Mucosa of descending colon (tissue), 3 donors: ENCODE data around the gene SDCCAG8. TPM values are rescaled to one million over a fixed set of nuclear protein-coding genes. Genes with fewer than 3 reads are reported as not detected.
A peak's percentile ranks its signal among the peaks of the same experiment; 100 is the strongest.
"Not testable (repeated sequence)": the region's sequence is repeated elsewhere in the genome, so short reads cannot be mapped to it uniquely, and the experiment has no call there.

Experiments
- ATAC-seq: fragments of 200-7000 bp; cut with Tn5 transposase; one replicate; pipeline ENCODE4 v1.9.1; 2020; ENCODE audit warnings: mild to moderate bottlenecking, moderate library complexity
- DNase-seq, 3 donors: peaks; one replicate each; pipeline ENCODE4 v3.0.0-alpha.2; 2020
- H3K36me3 ChIP-seq: fragments of 200-600 bp; one replicate; pipeline ENCODE4 v1.8.0; 2021; ENCODE audit warnings: low read depth, mild to moderate bottlenecking
- H3K4me1 ChIP-seq: fragments of 200-600 bp; one replicate; pipeline ENCODE4 v1.8.0; 2021; ENCODE audit warnings: low read depth, mild to moderate bottlenecking
- H3K4me3 ChIP-seq: fragments of 200-600 bp; one replicate; pipeline ENCODE4 v1.8.0; 2021; ENCODE audit warnings: mild to moderate bottlenecking
- H3K9me3 ChIP-seq: fragments of 200-600 bp; one replicate; pipeline ENCODE4 v1.8.0; 2021; ENCODE audit warnings: mild to moderate bottlenecking
- intact Hi-C, 2 donors: fragments of 100-400 bp; cut with DNase I in 1 of 2; cut with micrococcal nuclease in 1 of 2; formaldehyde crosslinking; loops; one replicate each; pipeline versions ENCODE4 v1.11.0 to v1.11.1; 2022; cut with DNase I, micrococcal nuclease
- total RNA-seq, 3 donors: library from RNA; stranded (reverse); fragmentation: NEBNext Ultra II Directional in 2 of 3; extraction: Animal tissue kit (Norgen Biotek cat#: 25700) in 2 of 3; gene quantifications; one replicate each; pipeline versions ENCODE4 v1.2.1 to v1.2.4, GENCODE V29; 2021 to 2023
- TF ChIP-seq, protein P1 (sequence below): fragments of 200-600 bp; IDR thresholded peaks from one replicate; pipeline ENCODE4 v1.8.0; 2022; ENCODE audit warnings: antibody characterized with exemption, mild to moderate bottlenecking
- donor health status: DM: no; HTN: no; CAD: no; lungs with moderate emphysema.
- donor health status: DM: no; HTN: no; CAD: no.
- donor health status: DM: no; HTN: yes; CAD: no.

Gene SDCCAG8
- total RNA-seq, 3 donors from 2014 or later = 22.1 to 37.5 (median 34.1) TPM

DNA sequence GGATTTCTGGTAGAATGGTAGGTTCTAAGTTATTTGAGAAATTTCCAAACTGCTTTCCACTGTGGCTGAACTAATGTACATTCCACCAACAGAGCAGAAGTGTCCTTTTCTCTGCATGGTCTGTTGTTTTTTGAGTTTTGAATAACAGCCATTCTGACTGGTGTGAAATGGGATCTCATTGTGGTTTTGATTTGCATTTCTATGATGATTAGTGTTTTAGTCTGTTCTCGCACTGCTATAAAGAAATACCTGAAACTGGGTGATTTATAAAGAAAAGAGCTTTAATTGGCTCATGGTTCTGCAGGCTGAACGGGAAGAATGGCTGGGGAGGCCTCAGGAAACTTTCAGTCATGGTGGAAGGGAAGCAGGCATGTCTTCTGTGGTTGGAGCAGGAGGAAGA is 80.3 kb downstream of the SDCCAG8 start:
- Histone ChIP-seq H3K4me3 (no peak overlapping the region), H3K36me3 (no peaks in the 10 kb centered on the region), H3K4me1 (no peaks in the 10 kb centered on the region), H3K9me3 (no peaks in the 10 kb centered on the region)
- intact Hi-C loops = no loop called here
- TF ChIP-seq, protein P1, sequence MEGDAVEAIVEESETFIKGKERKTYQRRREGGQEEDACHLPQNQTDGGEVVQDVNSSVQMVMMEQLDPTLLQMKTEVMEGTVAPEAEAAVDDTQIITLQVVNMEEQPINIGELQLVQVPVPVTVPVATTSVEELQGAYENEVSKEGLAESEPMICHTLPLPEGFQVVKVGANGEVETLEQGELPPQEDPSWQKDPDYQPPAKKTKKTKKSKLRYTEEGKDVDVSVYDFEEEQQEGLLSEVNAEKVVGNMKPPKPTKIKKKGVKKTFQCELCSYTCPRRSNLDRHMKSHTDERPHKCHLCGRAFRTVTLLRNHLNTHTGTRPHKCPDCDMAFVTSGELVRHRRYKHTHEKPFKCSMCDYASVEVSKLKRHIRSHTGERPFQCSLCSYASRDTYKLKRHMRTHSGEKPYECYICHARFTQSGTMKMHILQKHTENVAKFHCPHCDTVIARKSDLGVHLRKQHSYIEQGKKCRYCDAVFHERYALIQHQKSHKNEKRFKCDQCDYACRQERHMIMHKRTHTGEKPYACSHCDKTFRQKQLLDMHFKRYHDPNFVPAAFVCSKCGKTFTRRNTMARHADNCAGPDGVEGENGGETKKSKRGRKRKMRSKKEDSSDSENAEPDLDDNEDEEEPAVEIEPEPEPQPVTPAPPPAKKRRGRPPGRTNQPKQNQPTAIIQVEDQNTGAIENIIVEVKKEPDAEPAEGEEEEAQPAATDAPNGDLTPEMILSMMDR = no peak
- no peak for ATAC-seq
- DNase-seq = no peak

DNA sequence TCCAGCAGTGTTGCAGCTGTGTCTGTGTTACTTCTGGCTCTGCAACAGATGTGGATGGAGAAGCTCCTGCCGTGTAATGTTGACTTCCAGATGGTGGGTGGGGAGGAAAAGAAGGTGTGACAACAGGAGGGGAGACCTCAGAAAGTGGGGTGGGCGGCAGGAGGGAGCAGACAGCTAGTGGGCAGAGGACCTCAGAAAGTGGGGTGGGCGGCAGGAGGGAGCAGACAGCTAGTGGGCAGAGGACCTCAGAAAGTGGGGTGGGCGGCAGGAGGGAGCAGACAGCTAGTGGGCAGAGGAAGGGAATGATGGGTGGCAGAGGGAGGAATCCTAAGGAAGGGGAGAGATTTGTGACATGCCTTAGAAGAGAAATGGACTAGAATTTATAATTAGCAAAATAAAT is 83.0 kb downstream of the SDCCAG8 start:
- H3K4me3 ChIP-seq, H3K9me3 ChIP-seq, DNase-seq, ATAC-seq, H3K4me1 ChIP-seq, intact Hi-C loops, H3K36me3 ChIP-seq: not testable (repeated sequence)

DNA sequence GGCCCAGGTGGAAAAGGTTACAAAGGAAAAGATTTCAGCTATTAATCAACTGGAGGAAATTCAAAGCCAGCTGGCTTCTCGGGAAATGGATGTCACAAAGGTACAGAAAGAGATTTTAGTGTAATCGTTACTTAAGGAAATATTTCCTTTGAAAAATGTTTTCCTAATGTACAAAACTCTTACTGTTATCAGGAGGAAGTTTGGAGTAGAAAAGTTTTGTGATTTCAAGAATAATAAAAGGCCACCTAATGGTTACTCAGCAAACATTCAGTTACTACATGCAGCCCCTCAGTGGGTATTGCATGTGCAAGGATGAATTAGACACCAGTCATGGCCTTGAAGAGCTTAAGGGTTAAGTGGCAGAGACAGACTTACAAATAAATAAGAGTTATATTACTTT is 85.2 kb downstream of the SDCCAG8 start:
- TF ChIP-seq, protein P1 = no peak
- H3K4me1 ChIP-seq = no peaks in the 10 kb centered on the region
- no peaks in the 10 kb centered on the region for H3K36me3 ChIP-seq

DNA sequence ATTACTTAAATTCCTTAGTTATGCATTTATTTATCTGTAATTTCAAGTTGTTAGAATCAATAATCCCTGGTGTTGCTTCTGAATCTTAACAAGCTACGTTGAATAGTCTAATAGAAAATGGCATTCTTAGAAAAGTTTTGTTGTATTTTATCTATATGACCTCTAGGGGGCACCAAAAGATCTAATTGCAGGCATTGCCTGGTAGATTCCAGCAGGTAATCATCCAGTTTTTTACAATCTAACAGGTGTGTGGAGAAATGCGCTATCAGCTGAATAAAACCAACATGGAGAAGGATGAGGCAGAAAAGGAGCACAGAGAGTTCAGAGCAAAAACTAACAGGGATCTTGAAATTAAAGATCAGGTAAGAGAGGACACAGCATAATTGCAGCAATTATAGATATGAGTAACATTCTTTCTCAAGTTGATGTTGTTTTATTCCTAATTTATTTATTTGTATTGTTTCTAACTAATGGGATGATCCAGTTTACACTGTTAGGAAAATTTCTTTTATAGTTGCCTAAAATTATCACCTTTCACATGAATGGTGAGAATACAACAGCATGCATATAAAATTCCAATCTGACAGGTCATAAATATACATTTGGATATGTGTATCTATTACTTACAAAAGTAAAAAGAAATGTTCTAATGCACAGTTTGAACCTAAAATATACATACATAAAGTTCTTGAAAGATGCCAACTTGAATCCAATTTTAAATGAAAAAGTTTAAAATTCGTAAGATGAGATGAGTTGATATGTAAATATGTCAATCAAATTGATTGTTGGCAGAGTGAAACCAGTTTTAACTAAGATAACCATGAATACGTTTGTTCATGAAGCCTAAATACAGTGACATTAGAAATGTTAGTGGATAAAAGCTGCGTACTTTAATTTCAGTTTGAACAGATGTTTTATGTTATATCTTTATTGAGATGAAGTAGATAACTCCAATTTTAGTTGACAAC is 88.4 kb downstream of the SDCCAG8 start:
- Histone ChIP-seq H3K9me3 (no peaks in the 10 kb centered on the region), H3K4me1 (no peaks in the 10 kb centered on the region), H3K4me3 (no peak overlapping the region), H3K36me3 (no peaks in the 10 kb centered on the region)
- DNase-seq = peak in 1 of 3 donors; percentile 7
- intact Hi-C loops = loop anchor here (5.0 to 10.0 kb wide), 3 partner anchors 401 to 931 kb away; no protein-coding TSS in a partner anchor
- TF ChIP-seq, protein P1 = no peak
- ATAC-seq = peak; percentile 88

More for the DNA sequence above, 85.2 kb downstream of the SDCCAG8 start:
- DNase-seq (no peak), ATAC-seq (no peak)
- Histone ChIP-seq H3K4me3 (no peak overlapping the region), H3K9me3 (no peaks in the 10 kb centered on the region)
- intact Hi-C loops = loop anchor here (5.0 to 10.0 kb wide), 3 partner anchors 404 to 934 kb away; no protein-coding TSS in a partner anchor

DNA sequence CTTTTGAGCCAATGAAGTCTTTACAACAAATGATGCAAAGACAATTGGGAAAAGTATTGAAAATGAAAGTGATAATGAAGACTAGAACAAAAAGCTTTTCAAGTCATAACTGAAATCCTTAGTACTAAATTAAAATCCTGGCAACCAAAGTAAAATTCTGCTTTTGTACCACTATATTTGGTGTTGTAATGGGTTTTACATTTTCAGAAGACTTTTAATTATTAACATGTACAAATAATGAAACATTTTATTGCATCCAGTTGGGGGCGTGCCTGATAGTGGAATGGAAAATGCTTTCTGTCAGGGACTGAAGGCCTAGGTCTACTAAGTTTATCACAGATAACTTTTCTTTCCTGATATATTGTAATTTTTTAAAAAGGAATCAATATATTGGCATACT is 89.4 kb downstream of the SDCCAG8 start:
- DNase-seq (no peak), ATAC-seq (no peak)
- TF ChIP-seq, protein P1 = no peak
- no peak overlapping the region for H3K4me3 ChIP-seq
- H3K9me3 ChIP-seq = no peaks in the 10 kb centered on the region
- H3K36me3 ChIP-seq = no peaks in the 10 kb centered on the region
- H3K4me1 ChIP-seq = no peaks in the 10 kb centered on the region
- intact Hi-C loops = loop anchor here (5.0 to 10.0 kb wide), 3 partner anchors 400 to 1107 kb away; partner anchors contain the start of gene ADSS2 (in 1 of the 2)

DNA sequence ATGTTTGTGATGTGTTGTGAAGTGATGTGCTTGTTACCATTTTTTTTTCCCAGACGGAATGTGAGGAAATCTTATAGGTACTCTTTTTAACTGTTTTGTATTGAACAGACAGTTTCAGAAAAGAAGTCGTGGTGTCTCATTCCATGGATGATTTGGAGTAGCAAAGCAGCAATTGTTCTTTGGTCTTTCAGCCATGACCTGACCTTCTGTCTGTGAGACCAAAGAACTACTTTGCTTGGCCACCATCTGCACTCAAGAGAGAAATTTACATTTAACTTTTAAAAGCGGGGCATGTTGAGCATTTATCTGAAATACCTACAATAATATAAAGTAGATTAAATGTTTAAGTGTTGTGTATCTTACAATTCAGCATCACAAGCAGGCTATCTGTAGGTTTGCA is 90.2 kb downstream of the SDCCAG8 start:
- no peaks in the 10 kb centered on the region for H3K36me3 ChIP-seq
- H3K4me1 ChIP-seq = no peaks in the 10 kb centered on the region
- H3K4me3 ChIP-seq = no peak overlapping the region
- no peak for DNase-seq
- no peak for ATAC-seq
- intact Hi-C loops = loop anchor here (5.0 to 10.0 kb wide), 3 partner anchors 399 to 1106 kb away; partner anchors contain the start of gene ADSS2 (in 1 of the 2)
- TF ChIP-seq, protein P1 = no peak
- no peaks in the 10 kb centered on the region for H3K9me3 ChIP-seq
